IgD-negative memory B cell (primary cell): ENCODE measurements around the gene EPHA4. TPM values are rescaled to one million over a fixed set of nuclear protein-coding genes. Genes with fewer than 3 reads are reported as not detected.

ENCODE experiments used
- H3K27ac Mint-ChIP-seq, 3 donors: one replicate each; pipeline ENCODE4 v1.8.0; 2020 to 2022; ENCODE audit warnings: mild to moderate bottlenecking in 3 of 3, mixed read lengths in 3 of 3, moderate library complexity in 1 of 3
- H3K27me3 Mint-ChIP-seq: one replicate; pipeline ENCODE4 v1.8.0; 2021; ENCODE audit warnings: mixed read lengths
- H3K36me3 Mint-ChIP-seq: one replicate; pipeline ENCODE4 v1.8.0; 2020; ENCODE audit warnings: mild to moderate bottlenecking, mixed read lengths
- H3K4me1 Mint-ChIP-seq, 3 donors: one replicate each; pipeline ENCODE4 v1.8.0; 2020 to 2022; ENCODE audit warnings: mixed read lengths in 3 of 3, mild to moderate bottlenecking in 1 of 3
- H3K4me3 Mint-ChIP-seq, 4 donors: one replicate each; pipeline ENCODE4 v1.8.0; 2020 to 2022; ENCODE audit warnings: mild to moderate bottlenecking in 4 of 4, mixed read lengths in 4 of 4, moderate library complexity in 3 of 4
- H3K9me3 Mint-ChIP-seq, 3 donors: one replicate each; pipeline ENCODE4 v1.8.0; 2020 to 2021; ENCODE audit warnings: mixed read lengths in 3 of 3, mild to moderate bottlenecking in 1 of 3
- polyA plus RNA-seq: library from polyadenylated mRNA; unstranded; fragments of 300-500 nt; fragmentation: Illumina TruSeq; gene quantifications from one replicate; pipeline ENCODE4 v1.2.3, GENCODE V29; 2021

Gene EPHA4
- polyA plus RNA-seq, 1 donor from 2014 or later: 29.3 TPM

DNA sequence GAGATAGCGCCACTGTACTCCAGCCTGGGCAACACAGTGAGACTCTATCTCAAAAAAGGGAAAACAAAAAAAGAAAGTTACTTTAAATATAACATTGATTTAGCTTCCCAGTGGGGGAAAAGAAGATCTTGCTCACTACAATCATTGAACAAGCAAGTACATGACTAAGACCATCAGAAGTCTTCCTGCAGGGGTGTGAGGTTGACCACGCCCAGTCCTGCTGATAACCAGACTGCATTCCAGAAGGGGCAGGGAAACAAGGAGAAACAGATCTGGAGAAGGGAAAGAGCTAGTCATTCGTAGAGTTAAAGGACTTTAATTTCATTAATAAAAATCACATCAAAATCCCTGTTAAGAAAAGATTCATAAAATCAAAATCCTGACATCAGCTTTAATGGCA is 77.5 kb downstream of the EPHA4 start:
- H3K36me3 Mint-ChIP-seq: peaks cover 10% of the 10 kb centered on the region
- H3K4me1 Mint-ChIP-seq: peaks cover 8 to 15% (median 13%) of the 10 kb centered on the region in 3 donors
- H3K9me3 Mint-ChIP-seq: peaks cover 0 to 2% (median 1%) of the 10 kb centered on the region in 3 donors
- H3K27me3 Mint-ChIP-seq: peaks cover 5% of the 10 kb centered on the region
- no peak overlapping the region for H3K27ac Mint-ChIP-seq
- H3K4me3 Mint-ChIP-seq: no peak overlapping the region

GRCh38 chr2:221493391-221493790 is 78.7 kb downstream of the EPHA4 start:
- Mint-ChIP-seq H3K27ac (no peak overlapping the region), H3K4me3 (no peak overlapping the region), H3K36me3 (peaks cover 13% of the 10 kb centered on the region), H3K27me3 (peaks cover 5% of the 10 kb centered on the region), H3K4me1 (peaks cover 8 to 15% (median 13%) of the 10 kb centered on the region in 3 donors), H3K9me3 (peaks cover 0 to 2% (median 1%) of the 10 kb centered on the region in 3 donors)

DNA sequence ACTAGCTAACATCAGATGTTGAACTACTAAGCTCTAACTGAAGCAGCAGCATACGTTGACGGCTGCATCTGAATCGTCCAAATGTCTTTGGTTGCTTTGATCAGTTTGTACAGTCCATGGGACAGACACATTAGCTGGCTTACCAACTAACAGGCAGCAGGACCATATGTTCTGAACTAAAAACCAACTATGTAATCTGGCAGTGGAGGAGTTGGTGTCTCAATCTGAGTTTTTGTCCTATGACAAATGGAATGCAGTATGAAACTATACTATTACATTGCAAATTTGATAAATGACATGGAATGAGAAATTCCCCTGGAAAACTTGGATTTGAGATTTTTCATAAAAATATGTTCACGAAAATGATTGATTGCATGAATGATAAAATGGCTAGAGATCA is 79.5 kb downstream of the EPHA4 start:
- Mint-ChIP-seq H3K4me3 (no peak overlapping the region), H3K36me3 (peaks cover 10% of the 10 kb centered on the region), H3K4me1 (peaks cover 5 to 9% (median 5%) of the 10 kb centered on the region in 3 donors), H3K27ac (no peak overlapping the region), H3K9me3 (peaks cover 0 to 2% (median 0%) of the 10 kb centered on the region in 3 donors), H3K27me3 (peaks cover 5% of the 10 kb centered on the region)

DNA sequence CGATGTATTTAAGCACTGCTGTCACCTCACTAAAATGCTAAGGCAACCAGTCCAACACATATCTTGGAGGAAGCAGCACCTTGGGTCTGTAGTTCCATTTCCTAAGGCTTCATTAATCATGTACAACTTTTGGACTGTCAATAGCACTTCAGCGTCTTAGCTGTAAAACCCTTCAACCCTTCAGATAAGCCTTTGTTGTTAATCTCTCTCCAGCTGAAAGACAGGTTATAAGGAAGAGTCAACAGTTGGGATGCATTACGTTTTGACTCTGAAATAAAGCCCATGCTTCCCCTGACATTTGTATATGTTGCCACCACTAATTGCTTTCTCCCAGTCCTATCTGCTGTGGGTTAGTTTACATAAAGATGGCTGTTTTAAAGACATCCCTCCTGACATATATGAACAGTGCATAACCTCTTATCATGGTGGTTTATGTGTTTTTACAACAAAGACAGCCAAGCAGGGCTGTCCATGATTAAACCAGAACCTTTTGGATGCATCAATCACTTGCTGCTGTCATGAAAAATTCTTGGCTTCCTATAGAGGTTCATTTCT is 81.5 kb downstream of the EPHA4 start:
- Mint-ChIP-seq H3K36me3 (peaks cover 9% of the 10 kb centered on the region), H3K27me3 (peaks cover 5% of the 10 kb centered on the region), H3K27ac (peak overlapping the region in 1 of 3 donors; percentile 65), H3K9me3 (no peaks in the 10 kb centered on the region), H3K4me3 (peak overlapping the region in 1 of 4 donors; percentile 47), H3K4me1 (peaks cover 11 to 16% (median 12%) of the 10 kb centered on the region in 3 donors)

- H3K36me3 Mint-ChIP-seq: peaks cover 4% of the 10 kb centered on the region
Measured at GRCh38 chr2:221488136-221488807, 83.8 kb downstream of the EPHA4 start.

GRCh38 chr2:221486106-221486505 is 86.0 kb downstream of the EPHA4 start:
- H3K27me3 Mint-ChIP-seq: no peaks in the 10 kb centered on the region
- peaks cover 9 to 17% (median 12%) of the 10 kb centered on the region in 3 donors for H3K4me1 Mint-ChIP-seq
- peak overlapping the region in 1 of 3 donors; percentile 86 for H3K27ac Mint-ChIP-seq
- H3K36me3 Mint-ChIP-seq: peaks cover 3% of the 10 kb centered on the region
- H3K9me3 Mint-ChIP-seq: no peaks in the 10 kb centered on the region
- peak overlapping the region in 2 of 4 donors; percentile 25 to 70 for H3K4me3 Mint-ChIP-seq

More at GRCh38 chr2:221488136-221488807, 83.8 kb downstream of the EPHA4 start:
- Mint-ChIP-seq H3K27me3 (peaks cover 3% of the 10 kb centered on the region), H3K4me3 (no peak overlapping the region), H3K9me3 (no peaks in the 10 kb centered on the region), H3K4me1 (peaks cover 11 to 17% (median 14%) of the 10 kb centered on the region in 3 donors), H3K27ac (no peak overlapping the region)

DNA sequence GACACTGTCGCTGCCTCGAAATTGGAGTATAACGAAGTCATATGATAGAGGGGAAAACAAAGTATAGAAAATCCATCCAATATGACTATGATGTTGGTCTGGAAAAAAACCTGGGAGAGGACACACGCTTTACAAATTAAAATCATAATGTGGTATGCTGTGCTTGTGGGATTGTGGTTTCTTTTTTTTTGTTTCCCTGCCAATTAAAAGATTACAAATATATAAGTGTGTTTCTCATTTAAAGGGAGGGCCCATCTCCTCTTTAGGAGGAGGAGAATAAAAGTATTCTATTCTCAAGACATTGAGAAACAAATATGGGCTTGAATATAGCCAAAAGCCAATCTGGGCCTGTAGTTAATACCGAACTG is 86.6 kb downstream of the EPHA4 start:
- Mint-ChIP-seq H3K27me3 (no peaks in the 10 kb centered on the region), H3K9me3 (no peaks in the 10 kb centered on the region), H3K36me3 (peaks cover 3% of the 10 kb centered on the region), H3K4me3 (no peak overlapping the region), H3K4me1 (peaks cover 9 to 17% (median 12%) of the 10 kb centered on the region in 3 donors), H3K27ac (no peak overlapping the region)

DNA sequence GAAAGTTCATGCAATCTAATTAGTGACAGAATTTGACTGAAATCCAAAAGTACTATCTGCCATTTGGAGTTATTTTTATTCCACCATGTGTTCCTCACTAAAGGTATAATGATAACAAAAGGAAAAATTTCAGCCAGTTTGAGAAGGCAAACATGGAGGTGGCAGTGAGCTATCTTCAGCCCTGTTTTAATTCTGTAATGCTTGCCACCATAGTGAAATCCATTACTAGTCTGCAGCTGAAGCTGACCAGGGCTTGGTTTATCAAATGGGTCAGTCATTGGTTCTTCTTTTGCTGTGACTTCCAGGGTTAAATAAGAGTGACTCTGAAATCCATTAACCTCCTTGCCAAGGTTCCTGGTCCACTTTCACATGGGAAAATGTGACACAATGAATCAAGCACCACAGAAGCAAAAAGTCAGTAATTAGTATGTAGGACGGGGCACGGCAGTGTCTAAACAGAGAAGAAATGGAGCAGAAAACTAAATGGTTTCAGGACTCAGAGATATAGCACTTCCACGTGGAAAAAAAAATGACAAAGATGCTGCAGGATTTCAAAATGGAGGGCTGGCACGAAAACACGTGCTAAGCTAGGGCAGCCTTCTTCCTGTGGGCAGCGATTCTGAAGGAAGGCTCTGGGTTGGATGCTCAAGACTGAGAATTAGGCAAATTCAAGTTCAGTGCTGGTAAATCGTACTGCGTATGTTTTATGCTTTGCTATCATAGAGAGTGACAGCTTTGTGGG is 87.2 kb downstream of the EPHA4 start:
- H3K27ac Mint-ChIP-seq: no peak overlapping the region
- H3K27me3 Mint-ChIP-seq: no peaks in the 10 kb centered on the region
- no peak overlapping the region for H3K4me3 Mint-ChIP-seq
- H3K36me3 Mint-ChIP-seq: peaks cover 3% of the 10 kb centered on the region
- peaks cover 9 to 17% (median 12%) of the 10 kb centered on the region in 3 donors for H3K4me1 Mint-ChIP-seq
- no peaks in the 10 kb centered on the region for H3K9me3 Mint-ChIP-seq

- Mint-ChIP-seq H3K27ac (no peak overlapping the region), H3K36me3 (no peaks in the 10 kb centered on the region)
Measured at GRCh38 chr2:221482666-221483455, 89.2 kb downstream of the EPHA4 start.

GRCh38 chr2:221480821-221481220 is 91.3 kb downstream of the EPHA4 start:
- Mint-ChIP-seq H3K27me3 (no peaks in the 10 kb centered on the region), H3K27ac (no peak overlapping the region), H3K36me3 (peaks cover 3% of the 10 kb centered on the region), H3K9me3 (no peaks in the 10 kb centered on the region), H3K4me3 (peak overlapping the region in 1 of 4 donors; percentile 47), H3K4me1 (peaks cover 3 to 5% (median 5%) of the 10 kb centered on the region in 3 donors)

More at GRCh38 chr2:221482666-221483455, 89.2 kb downstream of the EPHA4 start:
- H3K27me3 Mint-ChIP-seq: no peaks in the 10 kb centered on the region
- H3K4me1 Mint-ChIP-seq: peaks cover 11 to 17% (median 16%) of the 10 kb centered on the region in 3 donors
- no peak overlapping the region for H3K4me3 Mint-ChIP-seq
- no peaks in the 10 kb centered on the region for H3K9me3 Mint-ChIP-seq

GRCh38 chr2:221480163-221480562 is 91.9 kb downstream of the EPHA4 start:
- Mint-ChIP-seq H3K27ac (no peak overlapping the region), H3K36me3 (peaks cover 4% of the 10 kb centered on the region), H3K4me1 (peaks cover 1 to 4% (median 2%) of the 10 kb centered on the region in 3 donors), H3K9me3 (no peaks in the 10 kb centered on the region), H3K4me3 (peak overlapping the region in 1 of 4 donors; percentile 41), H3K27me3 (no peaks in the 10 kb centered on the region)

DNA sequence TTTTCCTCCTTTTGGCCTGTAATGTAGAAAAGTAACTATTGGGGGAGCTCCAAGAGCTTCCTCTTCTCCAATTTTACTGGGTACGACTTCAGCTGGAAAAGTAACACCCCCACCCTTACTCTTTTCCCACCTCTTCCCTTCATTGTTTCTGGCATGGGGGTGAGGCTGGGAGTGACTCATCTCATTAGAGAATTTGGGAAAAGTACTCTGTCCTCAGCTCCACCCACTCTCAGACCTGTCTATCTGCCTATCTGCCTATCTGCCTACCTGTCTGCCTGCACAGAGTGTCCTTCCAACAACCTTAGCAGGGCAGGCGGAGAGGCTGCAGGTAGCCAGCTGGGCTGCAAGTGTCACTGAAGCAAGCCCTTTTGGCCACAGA is 93.6 kb downstream of the EPHA4 start:
- Mint-ChIP-seq H3K4me3 (no peak overlapping the region), H3K27ac (peak overlapping the region in 1 of 3 donors; percentile 61), H3K9me3 (no peaks in the 10 kb centered on the region), H3K36me3 (peaks cover 6% of the 10 kb centered on the region), H3K27me3 (no peaks in the 10 kb centered on the region), H3K4me1 (peaks cover 0 to 5% (median 4%) of the 10 kb centered on the region in 3 donors)

GRCh38 chr2:221477714-221478484 is 94.2 kb downstream of the EPHA4 start:
- H3K27ac Mint-ChIP-seq: peak overlapping the region in 1 of 3 donors; percentile 61
- peaks cover 0 to 6% (median 4%) of the 10 kb centered on the region in 3 donors for H3K4me1 Mint-ChIP-seq
- no peaks in the 10 kb centered on the region for H3K9me3 Mint-ChIP-seq
- no peaks in the 10 kb centered on the region for H3K27me3 Mint-ChIP-seq
- no peak overlapping the region for H3K4me3 Mint-ChIP-seq
- H3K36me3 Mint-ChIP-seq: peaks cover 6% of the 10 kb centered on the region

DNA sequence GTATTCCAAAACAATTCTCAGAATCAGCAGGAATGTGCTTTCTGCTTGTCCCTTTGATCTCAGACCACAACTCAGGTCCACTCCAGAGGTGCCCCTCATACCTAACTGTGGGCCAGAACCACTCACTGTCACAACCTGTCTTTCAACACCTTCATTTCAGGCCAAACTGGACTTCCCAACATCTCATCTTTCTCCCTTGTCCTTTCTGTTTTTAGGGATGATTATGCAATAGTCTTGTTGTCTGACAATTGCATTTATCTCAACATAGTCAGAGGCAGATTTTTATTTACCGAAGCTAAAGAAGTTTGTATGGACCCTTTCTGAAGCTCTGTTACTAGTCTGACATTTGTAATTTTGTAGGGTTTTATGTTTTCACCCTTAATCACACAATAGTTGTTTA is 95.9 kb downstream of the EPHA4 start:
- Mint-ChIP-seq H3K27ac (no peak overlapping the region), H3K4me3 (no peak overlapping the region), H3K4me1 (peaks cover 0 to 6% (median 4%) of the 10 kb centered on the region in 3 donors), H3K9me3 (no peaks in the 10 kb centered on the region), H3K36me3 (peaks cover 6% of the 10 kb centered on the region), H3K27me3 (no peaks in the 10 kb centered on the region)
